HepG2 (cell line): ENCODE measurements around the gene KCNJ14. TPM values are rescaled to one million over a fixed set of nuclear protein-coding genes. Genes with fewer than 3 reads are reported as not detected.

Experiments
- ATAC-seq: fragments of 200-7000 bp; cut with Tn5 transposase; 3 replicates; pipeline ENCODE4 v1.9.1; 2020; ENCODE audit warnings: mild to moderate bottlenecking, moderate library complexity
- BruUV-seq: library from RNA; stranded (reverse); fragments of 400-500 nt; replicated peaks from 2 replicates; lab custom pipeline; 2021; lab: Mats Ljungman, UMichigan
- CTCF ChIA-PET: fragments of 300-600 bp; formaldehyde crosslinking; extraction: SDS; loops from one replicate; lab custom pipeline; 2021; ENCODE audit warnings: low total read pairs, inconsistent platforms, low intra/inter-chr PET ratio; lab: Yijun Ruan, JAX
- POLR2A ChIA-PET: fragments of 350-600 bp; sonication (Branson Sonifier 250); formaldehyde crosslinking; loops from one replicate; lab custom pipeline; 2020; ENCODE audit warnings: antibody characterized with exemption, inconsistent platforms; lab: Yijun Ruan, JAX
- DNase-seq: peaks from one replicate; pipeline ENCODE4 v3.0.0-alpha.2; 2015; ENCODE audit warnings: low spot score
- FAIRE-seq: peaks from 3 replicates; lab custom pipeline; 2011; peaks lifted over from hg19 to GRCh38; lab: Jason Lieb, UNC
- H2AFZ ChIP-seq: one replicate; pipeline ENCODE4 v1.6.1; 2011; ENCODE audit warnings: low read length, inconsistent platforms
- H3K27ac ChIP-seq: fragments of 300-600 bp; 3 replicates; pipeline ENCODE4 v1.8.0; 2011; ENCODE audit warnings: mixed run types, mild to moderate bottlenecking, mixed read lengths, low read length, inconsistent platforms; ENCODE audit not compliant: insufficient read depth; ENCODE audit errors: extremely low read length
- H3K27me3 ChIP-seq, 2 experiments: fragments of 200-600 bp in 1 of 2; 2 replicates in 1 of 2; 3 replicates in 1 of 2; pipeline versions ENCODE4 v1.6.0 to v1.8.0; 2011; ENCODE audit warnings: low read length in 2 of 2, mild to moderate bottlenecking in 2 of 2, moderate library complexity in 2 of 2, inconsistent platforms in 1 of 2; ENCODE audit not compliant: insufficient read depth in 2 of 2, control insufficient read depth in 1 of 2
- H3K36me3 ChIP-seq, 2 experiments: fragments of 200-600 bp in 1 of 2; replicated peaks in 1 of 2; 2 replicates in 1 of 2; 3 replicates in 1 of 2; pipeline versions ENCODE4 v1.5.1 to v1.8.0; 2011; ENCODE audit warnings: low read length in 2 of 2, inconsistent platforms in 1 of 2; ENCODE audit not compliant: insufficient read depth in 2 of 2, control insufficient read depth in 1 of 2
- H3K4me1 ChIP-seq: 2 replicates; pipeline ENCODE4 v1.5.1; 2012; ENCODE audit warnings: low read length, inconsistent platforms; ENCODE audit not compliant: insufficient read depth
- H3K4me2 ChIP-seq: 2 replicates; pipeline ENCODE4 v1.6.0; 2011; ENCODE audit warnings: low read depth, low read length, inconsistent platforms
- H3K4me3 ChIP-seq, 3 experiments: fragments of 200-600 bp in 1 of 3; sonication (generic), shearing (Covaris generic) in 1 of 3; replicated peaks in 1 of 3; 2 replicates each; pipeline ENCODE4 v1.5.1; 2011 to 2016; ENCODE audit warnings: low read length in 3 of 3, inconsistent platforms in 2 of 3, low read depth in 2 of 3, mild to moderate bottlenecking in 2 of 3, control low read depth in 1 of 3, mixed read lengths in 1 of 3; ENCODE audit not compliant: insufficient read depth in 1 of 3
- H3K79me2 ChIP-seq: one replicate; pipeline ENCODE4 v1.6.1; 2011; ENCODE audit warnings: low read length, inconsistent platforms; ENCODE audit not compliant: insufficient read depth
- H3K9ac ChIP-seq: 2 replicates; pipeline ENCODE4 v1.6.0; 2011; ENCODE audit warnings: mild to moderate bottlenecking, low read depth, low read length, inconsistent platforms; ENCODE audit not compliant: insufficient read depth
- H3K9me3 ChIP-seq: 2 replicates; pipeline ENCODE4 v1.5.1; 2012; ENCODE audit warnings: mild to moderate bottlenecking, low read length
- H4K20me1 ChIP-seq: 2 replicates; pipeline ENCODE4 v1.6.0; 2011; ENCODE audit warnings: inconsistent platforms, mild to moderate bottlenecking, low read length, moderate library complexity; ENCODE audit not compliant: insufficient read depth
- PHF20 ChIP-seq: sonication (generic); formaldehyde crosslinking; IDR thresholded peaks from 2 replicates; pipeline ENCODE4 v1.5.0; 2020; ENCODE audit warnings: mild to moderate bottlenecking, missing genetic modification reagents
- ZBTB33 ChIP-seq: sonication (generic); formaldehyde crosslinking; IDR thresholded peaks from 2 replicates; pipeline ENCODE4 v1.4.0; 2020; ENCODE audit warnings: missing genetic modification reagents
- ZFP62 ChIP-seq: sonication (generic); formaldehyde crosslinking; IDR thresholded peaks from 2 replicates; pipeline ENCODE4 v1.4.0; 2020; ENCODE audit warnings: missing genetic modification reagents
- whole genome bisulfite sequencing: methylation state at CpG from one replicate; pipeline ENCODE4 v1.1.6; 2017; ENCODE audit warnings: low lambda C conversion rate; 5-methylcytosine and 5-hydroxymethylcytosine counted together
- in situ Hi-C: cut with HindIII; loops from 2 replicates; pipeline ENCODE4 v1.10.0; 2017; ENCODE audit warnings: low pct_unique_long_range_greater_than_20kb; ENCODE audit not compliant: extremely low pct_ligation_motif_present
- intact Hi-C: fragments of 100-400 bp; cut with micrococcal nuclease; formaldehyde crosslinking; loops from one replicate; pipeline ENCODE4 v1.10.0; 2022; ENCODE audit not compliant: unreplicated experiment
- polyA plus RNA-seq, 8 experiments: library from polyadenylated mRNA; depleted of rRNA in 3 of 8; stranded (reverse) in 7 of 8; unstranded in 1 of 8; fragments of >200 nt; fragmentation: Illumina TruSeq in 4 of 8; extraction: Trizol in 4 of 8; gene quantifications; 2 replicates each; pipeline versions ENCODE4 v1.2.1 to v1.2.3, GENCODE V29; 2011 to 2016; ENCODE audit warnings: low read depth in 4 of 8, missing spikeins in 1 of 8, mixed read lengths in 1 of 8; ENCODE audit not compliant: insufficient read depth in 1 of 8
- total RNA-seq, 5 experiments: library from RNA; depleted of rRNA; stranded (reverse); fragments of >200 nt; fragmentation: Illumina TruSeq; extraction: Trizol; gene quantifications; 2 replicates each; pipeline ENCODE4 v1.2.3, GENCODE V29; 2016; ENCODE audit warnings: low read depth in 1 of 5
- TF ChIP-seq, protein P1 (sequence below): sonication (generic); formaldehyde crosslinking; IDR thresholded peaks from 2 replicates; pipeline ENCODE4 v1.4.0; 2020; ENCODE audit warnings: missing genetic modification reagents

Gene KCNJ14
- total and polyA plus RNA-seq, 2 of the 13 experiments (the other 11 are each of a cell fraction or from before 2014, with no cell fraction given) = 0.20 to 0.51 TPM

DNA sequence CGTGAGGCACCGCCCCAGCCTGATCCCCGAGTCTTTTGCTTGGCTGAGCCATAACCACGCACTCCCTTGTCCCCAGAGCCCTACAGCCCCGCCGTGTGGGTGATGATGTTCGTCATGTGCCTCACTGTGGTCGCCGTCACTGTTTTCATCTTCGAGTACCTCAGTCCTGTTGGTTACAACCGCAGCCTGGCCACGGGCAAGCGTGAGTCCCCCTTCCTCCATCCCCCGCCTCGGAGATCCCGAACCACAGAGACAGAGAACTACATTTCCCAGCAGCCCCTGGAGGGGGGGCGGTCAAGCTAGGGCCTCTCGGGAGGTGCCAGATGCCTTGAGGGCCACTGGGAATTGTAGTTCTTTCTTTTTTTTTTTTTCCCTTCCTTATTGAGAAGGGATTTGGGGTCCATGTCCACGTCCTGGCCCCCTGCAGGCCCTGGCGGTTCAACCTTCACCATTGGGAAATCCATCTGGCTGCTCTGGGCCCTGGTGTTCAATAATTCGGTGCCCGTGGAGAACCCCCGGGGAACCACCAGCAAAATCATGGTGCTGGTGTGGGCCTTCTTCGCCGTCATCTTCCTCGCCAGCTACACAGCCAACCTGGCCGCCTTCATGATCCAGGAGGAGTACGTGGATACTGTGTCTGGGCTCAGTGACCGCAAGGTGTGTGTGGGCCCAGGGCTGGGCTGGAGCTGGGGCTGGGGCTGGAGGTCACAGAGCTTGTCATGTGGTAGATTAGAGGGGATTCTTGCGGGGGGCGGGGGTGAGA, 36.0 kb upstream of the KCNJ14 start (continued):
- TF ChIP-seq, protein P1, sequence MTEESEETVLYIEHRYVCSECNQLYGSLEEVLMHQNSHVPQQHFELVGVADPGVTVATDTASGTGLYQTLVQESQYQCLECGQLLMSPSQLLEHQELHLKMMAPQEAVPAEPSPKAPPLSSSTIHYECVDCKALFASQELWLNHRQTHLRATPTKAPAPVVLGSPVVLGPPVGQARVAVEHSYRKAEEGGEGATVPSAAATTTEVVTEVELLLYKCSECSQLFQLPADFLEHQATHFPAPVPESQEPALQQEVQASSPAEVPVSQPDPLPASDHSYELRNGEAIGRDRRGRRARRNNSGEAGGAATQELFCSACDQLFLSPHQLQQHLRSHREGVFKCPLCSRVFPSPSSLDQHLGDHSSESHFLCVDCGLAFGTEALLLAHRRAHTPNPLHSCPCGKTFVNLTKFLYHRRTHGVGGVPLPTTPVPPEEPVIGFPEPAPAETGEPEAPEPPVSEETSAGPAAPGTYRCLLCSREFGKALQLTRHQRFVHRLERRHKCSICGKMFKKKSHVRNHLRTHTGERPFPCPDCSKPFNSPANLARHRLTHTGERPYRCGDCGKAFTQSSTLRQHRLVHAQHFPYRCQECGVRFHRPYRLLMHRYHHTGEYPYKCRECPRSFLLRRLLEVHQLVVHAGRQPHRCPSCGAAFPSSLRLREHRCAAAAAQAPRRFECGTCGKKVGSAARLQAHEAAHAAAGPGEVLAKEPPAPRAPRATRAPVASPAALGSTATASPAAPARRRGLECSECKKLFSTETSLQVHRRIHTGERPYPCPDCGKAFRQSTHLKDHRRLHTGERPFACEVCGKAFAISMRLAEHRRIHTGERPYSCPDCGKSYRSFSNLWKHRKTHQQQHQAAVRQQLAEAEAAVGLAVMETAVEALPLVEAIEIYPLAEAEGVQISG = peak; percentile 72
- no peak for TF ChIP-seq PHF20 (CRISPR knock-in tag)

DNA sequence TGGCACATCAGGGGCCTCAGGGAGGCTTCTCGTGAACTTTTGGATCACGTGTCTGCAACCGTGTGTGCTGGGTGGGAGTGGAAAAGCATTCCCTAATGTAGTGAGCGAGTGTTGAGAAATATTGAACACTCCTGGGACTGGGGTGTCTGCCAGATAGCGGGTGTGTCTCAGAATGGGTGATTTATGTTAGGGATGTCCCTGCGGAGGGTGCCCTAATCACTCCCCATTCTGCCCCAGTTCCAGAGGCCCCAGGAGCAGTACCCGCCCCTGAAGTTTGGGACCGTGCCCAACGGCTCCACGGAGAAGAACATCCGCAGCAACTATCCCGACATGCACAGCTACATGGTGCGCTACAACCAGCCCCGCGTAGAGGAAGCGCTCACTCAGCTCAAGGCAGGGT, 33.8 kb upstream of the KCNJ14 start:
- 62% methylated on average over 3 of the region's 16 CpGs for WGBS
- Histone ChIP-seq H2AFZ (no peak overlapping the region), H3K4me2 (no peak overlapping the region), H3K4me3 (no peak overlapping the region), H3K79me2 (no peaks in the 10 kb centered on the region), H3K4me1 (peaks cover 31% of the 10 kb centered on the region), H3K9me3 (no peaks in the 10 kb centered on the region), H3K9ac (no peak overlapping the region), H3K27ac (no peak overlapping the region), H3K27me3 (no peaks in the 10 kb centered on the region), H4K20me1 (no peaks in the 10 kb centered on the region), H3K36me3 (no peaks in the 10 kb centered on the region)
- no peak for DNase-seq
- ChIA-PET POLR2A (no interaction called here), CTCF (no interaction called here)
- TF ChIP-seq ZFP62 (CRISPR knock-in tag) (no peak), ZBTB33 (CRISPR knock-in tag) (0 out of 2 replicates have a peak, but pooled peaks have one; percentile 17)
- in situ Hi-C loops = no loop called here
- intact Hi-C loops = no loop called here
- BruUV-seq = no TSS peak
- no peak for FAIRE-seq
- no peak for ATAC-seq
